ENCODE data around the gene ADCY9.

ADCY9 gene

DNA sequence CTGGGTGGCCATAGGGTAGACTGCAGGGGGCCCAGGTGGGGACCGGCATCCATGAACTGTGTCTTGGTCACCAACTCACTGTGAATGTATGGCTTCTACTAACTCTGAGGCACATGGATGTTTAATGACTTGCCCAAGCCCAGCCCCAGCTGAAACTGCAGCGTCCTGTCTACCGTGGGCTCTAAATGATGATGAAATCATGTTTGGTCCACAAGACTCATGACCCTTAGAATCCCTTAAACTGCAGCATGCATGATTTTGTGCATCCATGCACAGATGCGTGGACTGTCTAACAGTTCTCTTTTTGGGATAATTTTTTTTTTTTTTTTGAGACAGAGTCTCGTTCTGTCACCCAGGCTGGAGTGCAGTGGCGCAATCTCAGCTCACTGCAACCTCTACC, 203.3 kb downstream of the ADCY9 start:
- DNase-seq (ENCODE audit: low read depth in 2 of 2), result no peak
